ENCODE results near the gene CDT1.
"Not testable (repeated sequence)": the region's sequence is repeated elsewhere in the genome, so short reads cannot be mapped to it uniquely, and the experiment has no call there.

Gene CDT1

DNA sequence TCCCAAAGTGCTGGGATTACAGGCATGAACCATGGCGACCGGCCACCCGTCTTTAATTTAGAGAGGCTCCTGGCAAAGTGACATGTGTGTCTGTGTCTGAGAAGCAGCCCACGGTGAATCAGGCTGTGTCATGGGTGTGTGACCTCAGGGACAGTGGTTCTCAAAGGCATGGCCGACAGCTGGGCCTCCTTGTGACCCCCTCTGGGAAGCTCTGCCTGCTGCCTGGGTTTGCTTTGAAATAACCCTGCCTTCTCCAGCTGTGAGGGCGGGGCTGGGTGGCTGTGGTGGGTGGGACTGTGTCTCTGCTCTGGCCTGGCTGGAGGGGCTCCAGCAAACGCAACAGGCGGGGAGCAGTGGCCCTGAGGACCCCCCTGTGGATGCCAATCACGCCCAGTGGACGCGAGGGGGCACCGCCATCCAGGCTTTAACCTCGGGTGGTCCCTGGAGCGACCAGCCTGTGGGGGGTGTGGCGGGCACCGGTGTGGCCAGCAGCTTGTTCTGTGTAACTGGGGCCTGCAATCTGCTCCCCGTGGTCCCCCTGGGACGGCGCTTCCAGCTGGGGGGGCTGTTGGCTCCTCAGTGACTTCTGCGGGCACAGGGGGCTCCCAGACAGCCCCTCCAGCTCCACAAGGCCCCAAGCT, 16.9 kb downstream of the CDT1 start:
- no peak for DNase-seq

DNA sequence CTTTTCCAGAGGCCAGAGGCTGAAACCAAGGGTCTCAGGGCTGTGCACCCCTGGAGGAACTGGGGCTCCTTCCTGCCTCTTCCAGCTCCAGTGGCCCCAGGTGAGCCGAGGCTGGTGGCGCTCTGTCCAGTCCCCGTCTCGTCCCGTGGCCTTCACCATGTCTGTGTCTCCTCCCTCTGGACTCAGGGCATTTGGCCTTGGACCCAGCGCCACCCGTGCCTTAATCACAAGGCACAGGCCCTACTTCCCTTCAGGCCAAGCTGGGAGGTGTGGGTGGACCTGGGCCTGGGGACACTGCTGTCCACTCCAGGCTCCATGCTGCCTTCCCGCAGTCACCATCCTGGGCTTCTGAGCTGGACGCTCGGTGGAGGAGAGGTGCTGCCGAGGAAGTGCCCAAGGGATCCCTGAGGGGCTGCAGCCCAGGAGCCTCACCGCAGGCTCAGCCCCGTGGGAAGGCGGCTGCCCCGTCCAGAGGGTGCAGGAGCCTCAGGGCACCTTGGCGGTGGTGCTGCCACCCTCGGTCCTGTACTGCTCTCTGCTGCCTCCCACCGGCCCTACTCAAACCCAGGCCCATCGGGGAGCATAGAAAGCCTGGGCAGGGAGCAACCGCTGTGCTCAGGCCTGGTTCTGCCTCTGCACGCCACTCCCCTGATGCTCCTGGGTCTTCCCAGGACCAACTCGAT, 17.7 kb downstream of the CDT1 start:
- no peak for DNase-seq

DNA sequence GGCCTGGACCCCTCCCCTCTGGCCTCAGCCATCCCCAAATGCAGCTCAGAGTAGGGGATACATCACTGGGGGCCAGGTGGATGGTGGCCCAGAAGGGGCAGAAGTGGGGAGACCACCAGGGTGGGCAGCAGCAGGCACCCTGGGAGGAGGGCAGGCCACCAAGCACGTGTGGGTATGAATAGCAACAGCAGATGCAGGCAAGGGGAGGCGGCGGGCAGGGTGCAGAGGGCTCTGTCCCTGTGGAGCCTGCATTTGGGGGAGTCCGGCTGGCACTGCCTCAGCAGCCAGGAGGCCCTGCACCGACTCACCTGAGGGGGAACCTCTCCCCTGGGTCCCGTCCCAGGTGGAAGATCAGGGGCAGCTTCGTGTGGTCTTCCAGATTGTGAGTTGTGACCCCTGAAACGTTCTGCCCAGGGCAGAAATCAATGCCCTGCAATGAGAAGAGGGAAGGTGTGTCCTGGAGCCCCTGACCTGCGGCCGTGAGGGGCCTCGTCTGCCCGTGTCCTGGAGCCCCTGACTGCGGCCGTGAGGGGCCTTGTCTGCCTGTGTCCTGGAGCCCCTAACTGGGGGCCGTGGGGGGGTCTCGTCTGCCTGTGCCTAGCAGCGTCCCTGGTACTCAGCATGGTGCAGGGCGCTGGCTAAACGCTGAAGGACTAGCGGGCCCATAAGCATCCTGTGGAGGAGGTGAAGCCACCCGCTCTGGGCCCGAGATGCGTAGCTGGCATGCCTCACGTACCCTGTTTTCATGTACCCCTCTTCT, 18.9 kb downstream of the CDT1 start:
- no peak for DNase-seq

DNA sequence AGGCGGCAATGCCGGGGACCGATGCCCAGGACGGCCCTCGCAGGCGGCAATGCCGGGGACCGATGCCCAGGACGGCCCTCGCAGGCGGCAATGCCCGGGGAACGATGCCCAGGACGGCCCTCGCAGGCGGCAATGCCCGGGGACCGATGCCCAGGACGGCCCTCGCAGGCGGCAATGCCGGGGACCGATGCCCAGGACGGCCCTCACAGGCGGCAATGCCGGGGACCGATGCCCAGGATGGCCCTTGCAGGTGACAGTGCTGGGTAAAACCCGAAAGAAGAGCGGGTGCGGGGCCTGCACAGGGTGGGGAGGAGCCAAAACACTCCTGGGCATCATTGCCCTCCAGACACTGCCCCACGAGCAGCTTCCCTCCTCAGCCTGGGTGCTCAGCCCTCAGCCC, 20.1 kb downstream of the CDT1 start:
- not testable (repeated sequence) for DNase-seq

DNA sequence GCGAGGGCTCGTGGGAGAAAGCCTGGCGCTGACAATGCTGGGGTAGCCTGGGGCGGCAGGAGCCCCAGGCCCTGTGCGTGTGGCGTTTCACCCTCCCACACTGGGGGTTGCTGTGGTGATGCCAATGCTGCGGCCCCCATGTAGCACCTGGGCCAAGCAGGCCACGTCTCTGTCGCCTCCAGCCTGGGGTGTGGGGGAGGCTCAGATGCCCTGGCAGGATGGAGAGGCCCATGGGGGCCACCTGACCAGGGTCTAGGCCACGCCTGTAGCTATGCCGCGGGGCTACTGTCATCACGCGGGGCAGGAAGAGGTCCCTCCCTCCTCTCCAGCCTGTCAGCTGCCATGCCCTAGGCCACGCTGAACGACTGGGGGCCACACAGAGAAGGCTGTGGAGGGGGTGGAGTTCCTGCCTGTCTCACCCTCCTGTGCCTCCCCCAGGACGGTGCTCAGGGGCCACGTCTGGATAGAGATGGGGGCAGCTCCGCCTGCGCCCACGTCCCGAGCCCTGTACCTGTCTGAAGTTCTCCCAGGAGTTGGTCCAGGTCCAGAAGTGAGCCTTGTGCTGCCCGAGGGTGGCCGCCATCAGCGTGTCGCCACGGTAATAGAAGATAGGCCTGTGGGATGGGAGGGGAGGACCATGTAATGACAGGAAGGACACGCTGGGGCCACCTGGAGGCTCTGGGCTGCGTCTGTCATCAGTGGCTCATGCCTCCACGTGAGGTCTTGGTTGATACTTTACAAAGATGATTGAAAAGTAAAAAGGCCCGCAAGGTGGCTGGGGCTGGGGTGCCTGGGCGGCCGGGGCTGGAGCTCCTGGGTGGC, 20.9 kb downstream of the CDT1 start:
- DNase-seq = no peak

DNA sequence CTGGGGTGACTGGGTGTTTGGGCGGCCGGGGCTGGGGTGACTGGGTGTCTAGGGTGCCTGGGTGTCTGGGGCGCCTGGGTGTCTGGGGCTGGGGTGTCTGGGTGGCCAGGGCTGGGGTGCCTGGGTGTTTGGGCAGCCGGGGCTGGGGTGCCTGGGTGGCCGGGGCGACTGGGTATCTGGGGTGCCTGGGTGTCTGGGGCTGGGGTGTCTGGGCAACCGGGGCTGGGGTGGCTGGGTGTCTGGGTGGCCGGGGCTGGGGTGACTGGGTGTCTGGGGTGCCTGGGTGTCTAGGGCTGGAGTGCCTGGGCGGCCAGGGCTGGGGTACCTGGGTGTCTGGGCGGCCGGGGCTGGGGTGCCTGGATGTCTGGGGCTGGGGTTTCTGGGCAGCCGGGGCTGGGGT, 21.6 kb downstream of the CDT1 start:
- no peak for DNase-seq

DNA sequence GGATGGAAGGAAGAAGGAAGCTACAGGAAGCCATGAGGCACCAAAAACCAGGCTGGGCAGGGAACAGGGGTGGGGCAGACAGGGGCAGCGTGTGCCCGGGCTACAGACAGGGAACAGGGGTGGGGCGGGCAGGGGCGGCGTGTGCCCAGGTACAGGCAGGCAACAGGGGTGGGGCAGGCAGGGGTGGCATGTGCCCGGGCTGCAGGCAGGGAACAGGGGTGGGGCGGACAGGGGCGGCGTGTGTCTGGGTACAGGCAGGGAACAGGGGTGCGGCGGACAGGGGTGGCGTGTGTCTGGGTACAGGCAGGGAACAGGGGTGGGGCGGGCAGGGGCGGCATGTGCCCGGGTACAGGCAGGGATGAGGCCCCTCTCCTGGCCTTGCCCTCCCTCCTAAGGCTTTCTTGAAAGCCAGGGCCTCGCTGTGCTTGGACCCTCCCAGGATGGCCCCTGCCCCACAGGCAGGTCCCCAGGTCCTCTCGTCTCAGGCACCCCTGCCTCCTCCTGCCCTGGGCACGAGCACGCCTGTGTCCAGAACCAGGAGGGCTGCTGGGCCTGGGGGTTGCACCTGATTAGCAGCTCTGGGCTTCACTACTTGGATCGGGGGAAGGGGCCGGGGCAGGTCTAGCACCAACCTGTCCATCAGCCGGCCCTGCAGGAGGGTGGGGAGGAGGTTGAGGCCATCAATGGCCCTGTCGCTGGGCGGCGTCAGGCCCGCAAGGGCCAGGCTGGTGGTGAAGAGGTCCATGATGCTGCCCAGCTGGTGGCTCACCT, 22.7 kb downstream of the CDT1 start:
- DNase-seq = no peak

DNA sequence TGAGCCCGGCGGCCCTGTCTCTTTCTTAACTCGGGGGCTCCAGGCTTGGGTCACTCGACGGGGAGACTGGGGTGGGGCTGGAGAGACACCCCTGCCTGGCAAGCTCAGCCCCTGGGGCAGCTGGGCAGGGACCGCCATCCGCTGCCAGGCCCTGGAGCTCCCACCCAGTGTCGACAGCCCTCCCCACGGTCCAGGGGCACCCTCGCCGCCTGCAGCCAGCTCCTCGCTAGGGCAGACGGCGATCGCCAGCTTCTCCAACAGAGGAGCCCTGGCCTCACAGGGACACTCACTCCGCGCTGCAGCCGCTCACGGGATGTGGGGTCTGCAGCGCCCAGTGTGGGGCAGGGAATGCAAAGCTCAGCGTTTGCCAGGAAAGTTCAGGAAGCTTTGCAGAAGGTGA, 24.1 kb downstream of the CDT1 start:
- no peak for DNase-seq

DNA sequence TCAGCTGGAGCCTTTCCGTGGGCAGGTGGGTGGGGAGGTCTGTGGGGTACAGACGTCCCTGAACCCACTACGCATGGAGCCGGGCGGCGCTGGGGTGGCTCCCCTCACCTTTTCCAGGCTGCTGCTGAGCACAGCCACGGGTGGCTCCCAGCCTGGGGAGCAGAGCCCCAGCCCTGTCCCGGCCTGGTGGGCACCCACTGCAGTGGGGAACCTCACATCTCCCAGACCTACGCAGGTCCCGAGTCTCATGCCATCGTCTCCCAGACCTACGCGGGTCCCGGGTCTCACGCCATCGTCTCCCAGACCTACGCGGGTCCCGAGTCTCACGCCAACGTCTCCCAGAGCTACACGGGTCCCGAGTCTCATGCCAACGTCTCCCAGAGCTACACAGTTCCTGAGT, 25.1 kb downstream of the CDT1 start:
- no peak for DNase-seq

DNA sequence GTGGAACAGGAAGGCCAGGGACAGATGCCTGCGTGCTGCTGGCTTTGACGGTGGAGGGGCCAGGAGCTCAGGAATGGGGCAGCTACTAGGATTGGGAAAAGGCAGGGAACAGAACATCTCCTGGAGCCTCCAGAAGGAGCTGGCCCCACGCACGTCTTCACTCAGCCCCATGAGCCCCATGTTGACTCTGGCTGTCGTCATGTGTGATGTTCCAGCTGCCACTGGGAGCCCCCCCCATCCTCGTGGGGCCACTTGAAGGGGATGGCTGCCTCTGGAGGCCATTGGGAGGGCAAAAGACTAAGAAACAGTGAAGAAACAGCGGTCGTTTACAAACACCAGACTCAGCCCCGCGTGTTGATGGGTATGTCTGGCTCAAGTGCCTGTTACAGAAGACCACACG, 26.7 kb downstream of the CDT1 start:
- DNase-seq = no peak

DNA sequence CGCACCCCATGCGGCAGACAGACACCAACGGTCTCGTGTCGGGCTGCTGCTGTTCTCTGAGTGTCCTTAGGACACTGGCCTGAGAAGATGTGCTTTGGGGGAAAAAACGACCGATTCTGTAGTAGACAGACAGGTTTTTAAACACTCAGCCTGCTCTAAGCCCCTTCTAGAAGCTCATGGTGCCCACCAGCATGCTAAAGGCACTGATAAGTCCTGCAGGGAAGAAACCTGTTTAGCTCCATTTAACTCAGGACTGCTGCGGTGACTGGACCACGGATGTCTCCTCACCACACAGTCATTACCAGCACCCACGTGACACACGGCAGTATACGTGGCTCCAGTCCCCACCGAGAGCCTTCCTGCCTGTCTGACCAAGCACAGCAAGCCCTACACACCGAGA, 27.2 kb downstream of the CDT1 start:
- DNase-seq = no peak

DNA sequence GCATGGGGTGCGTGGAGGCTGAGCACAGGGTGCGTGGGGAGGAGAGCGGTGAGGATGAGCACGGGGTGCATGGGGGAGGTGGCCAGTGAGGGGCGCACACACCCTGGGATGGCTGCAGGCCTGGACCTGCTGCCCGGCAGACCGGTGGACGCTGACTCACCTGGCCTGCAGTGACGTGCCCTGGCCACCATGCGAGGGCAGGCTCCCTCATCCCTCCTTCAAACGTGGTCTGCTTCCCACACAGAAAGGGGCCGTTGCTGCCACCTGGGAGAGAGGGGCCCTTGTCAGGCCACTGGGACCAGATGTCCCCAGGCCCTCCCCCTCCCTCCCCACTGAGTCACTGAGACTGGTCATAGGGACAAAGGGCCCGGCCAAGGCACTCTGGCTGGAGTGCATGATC, 28.2 kb downstream of the CDT1 start:
- DNase-seq = no peak

DNA sequence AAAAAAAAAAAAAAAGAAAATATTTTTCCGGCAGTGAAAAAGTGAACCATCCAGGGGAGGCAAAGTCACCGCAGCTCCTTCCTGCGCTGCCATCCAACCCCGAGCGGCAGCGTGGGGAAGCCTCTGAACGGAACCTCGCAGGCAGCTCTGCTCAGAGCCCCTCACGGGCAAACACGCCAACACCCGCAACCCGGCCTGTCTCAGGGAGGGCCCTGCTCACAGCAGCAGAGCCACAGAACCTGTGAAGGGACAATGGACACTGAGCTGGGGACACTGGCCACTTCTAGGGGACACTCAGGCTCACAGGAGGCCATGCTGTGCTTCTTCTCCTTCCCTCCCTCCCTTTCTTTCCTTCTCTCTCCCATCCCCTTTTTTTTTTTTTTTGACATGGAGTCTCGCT, 29.5 kb downstream of the CDT1 start:
- DNase-seq = no peak

DNA sequence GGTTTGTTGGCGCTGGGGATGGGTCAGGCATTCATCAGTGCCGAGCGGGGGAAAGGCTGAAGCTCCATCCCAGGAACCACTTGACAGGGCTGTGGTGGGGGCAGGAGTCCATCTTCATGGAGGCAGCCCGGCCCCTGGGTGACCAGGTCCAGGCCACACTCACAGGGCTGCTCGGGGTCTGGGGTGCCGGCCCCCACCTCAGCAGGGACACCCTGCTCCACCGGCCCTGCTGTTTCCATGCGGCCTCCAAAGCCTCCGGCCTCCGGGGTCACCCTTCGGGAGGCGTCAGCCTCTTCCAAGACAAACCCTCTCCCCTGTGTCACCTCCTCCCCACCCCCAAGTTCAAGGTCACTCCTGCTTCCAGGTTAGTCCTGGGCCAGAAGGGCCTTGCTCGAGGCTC, 31.1 kb downstream of the CDT1 start:
- no peak for DNase-seq

DNA sequence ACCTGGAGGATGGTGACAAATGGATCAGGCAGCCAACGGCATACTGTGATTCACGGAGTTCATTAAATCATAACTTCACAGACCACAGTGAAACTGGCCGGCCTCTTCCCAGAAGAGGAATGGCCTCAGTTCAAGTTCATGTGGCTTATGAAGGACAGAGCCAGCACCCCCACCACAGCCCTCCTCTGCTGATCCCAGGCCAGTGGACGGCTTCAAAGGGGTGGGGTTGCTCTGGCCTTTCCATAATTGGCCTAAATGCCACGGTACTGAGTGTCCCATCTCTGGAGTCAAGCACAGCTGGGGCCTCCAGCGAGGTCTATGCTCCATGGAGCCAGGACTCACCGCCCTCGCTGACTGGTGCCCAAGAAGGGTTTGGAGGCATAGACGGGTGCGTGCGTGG, 31.8 kb downstream of the CDT1 start:
- no peak for DNase-seq

DNA sequence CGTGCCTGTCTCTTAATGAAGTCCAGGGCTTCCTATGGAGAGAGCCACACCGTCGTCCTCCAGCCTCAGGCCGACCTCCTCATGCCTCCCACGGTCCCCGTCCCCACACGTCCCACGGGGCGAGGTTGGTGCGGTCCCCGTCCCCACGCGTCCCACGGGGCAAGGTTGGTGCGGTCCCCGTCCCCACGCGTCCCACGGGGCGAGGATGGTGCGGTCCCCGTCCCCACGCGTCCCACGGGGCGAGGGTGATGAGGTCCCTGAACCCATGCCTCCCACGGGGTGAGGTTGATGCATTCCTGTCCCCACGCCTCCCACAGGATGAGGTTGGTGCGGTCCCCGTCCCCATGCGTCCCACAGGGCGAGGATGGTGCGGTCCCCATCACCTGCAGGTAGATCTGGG, 32.2 kb downstream of the CDT1 start:
- no peak for DNase-seq

DNA sequence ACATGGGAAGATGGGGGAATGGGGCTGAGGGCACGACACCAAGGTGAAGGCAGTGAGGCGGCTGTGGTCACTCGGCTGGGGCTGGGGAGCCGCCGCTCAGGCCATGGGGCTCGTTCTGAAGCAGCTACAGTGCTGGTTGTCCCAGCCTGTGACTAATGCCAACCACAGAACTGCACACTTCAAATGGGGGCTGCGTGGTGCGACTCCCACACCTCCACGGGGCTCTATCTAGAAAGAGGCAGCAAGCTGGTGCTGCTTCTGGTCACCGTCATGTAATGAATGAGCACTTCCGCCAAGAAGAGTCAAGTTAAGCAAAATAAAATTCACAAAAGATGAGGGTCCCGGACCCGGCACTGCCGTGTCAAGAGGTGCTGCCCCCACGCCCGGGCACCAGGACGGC, 33.2 kb downstream of the CDT1 start:
- DNase-seq = no peak

DNA sequence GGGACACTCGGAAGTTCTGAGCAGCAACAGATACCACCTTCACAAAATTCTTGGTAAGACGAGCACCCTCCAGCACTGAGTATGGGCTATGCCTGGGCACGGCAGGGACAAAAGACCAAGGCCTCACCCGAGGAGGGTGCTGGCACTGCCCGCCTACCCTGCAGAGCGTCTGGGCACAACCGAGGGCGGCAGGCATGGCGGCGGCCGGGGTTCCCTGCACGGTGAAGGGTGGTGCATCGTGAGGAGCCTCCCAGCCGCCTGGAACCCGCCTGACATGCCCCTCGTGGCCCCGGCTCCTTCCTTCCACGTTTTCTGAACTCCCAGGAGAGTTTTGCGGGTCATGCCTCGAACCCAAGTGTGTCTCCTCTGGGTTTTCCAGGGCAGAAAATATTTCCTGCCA, 34.2 kb downstream of the CDT1 start:
- no peak for DNase-seq

DNA sequence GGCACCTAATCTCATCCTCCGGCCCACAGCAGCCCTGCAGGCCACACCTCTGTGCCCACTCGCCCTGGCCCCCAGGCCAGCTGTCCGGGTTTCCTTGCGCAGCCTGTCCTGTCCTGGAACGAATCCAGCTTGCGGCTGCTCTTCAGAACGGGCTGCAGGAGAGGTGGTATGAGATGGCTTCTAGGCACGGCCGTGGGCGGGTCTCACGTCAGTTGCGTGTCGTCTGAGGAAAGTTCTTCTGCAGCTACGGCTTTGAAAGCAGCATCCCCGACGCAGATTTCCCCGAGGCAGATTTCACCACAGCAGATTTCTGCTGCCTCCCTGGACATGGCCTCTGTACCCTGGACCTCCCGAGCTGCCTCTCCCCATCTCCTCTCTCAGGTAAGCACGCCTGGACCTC, 35.0 kb downstream of the CDT1 start:
- no peak for DNase-seq

DNA sequence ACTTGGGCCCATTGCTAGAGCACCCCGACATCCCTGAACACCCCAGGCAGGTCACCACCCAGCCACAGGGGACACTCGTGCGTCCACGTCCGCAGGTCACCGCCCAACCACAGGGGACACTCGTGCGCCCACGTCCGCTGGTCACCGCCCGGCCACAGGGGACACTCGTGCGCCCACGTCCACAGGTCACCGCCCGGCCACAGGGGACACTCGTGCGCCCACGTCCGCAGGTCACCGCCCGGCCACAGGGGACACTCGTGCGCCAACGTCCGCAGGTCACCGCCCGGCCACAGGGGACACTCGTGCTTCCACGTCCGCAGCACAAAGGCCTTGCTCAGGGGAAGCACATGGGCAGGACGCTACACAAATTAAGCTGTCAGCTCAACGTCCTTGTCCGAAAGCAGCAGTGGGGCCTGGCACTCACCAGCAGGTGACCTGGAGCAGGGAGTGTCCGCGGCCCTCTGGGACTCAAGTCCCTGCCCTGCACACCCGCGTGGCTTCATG, 35.5 kb downstream of the CDT1 start:
- DNase-seq = no peak

DNA sequence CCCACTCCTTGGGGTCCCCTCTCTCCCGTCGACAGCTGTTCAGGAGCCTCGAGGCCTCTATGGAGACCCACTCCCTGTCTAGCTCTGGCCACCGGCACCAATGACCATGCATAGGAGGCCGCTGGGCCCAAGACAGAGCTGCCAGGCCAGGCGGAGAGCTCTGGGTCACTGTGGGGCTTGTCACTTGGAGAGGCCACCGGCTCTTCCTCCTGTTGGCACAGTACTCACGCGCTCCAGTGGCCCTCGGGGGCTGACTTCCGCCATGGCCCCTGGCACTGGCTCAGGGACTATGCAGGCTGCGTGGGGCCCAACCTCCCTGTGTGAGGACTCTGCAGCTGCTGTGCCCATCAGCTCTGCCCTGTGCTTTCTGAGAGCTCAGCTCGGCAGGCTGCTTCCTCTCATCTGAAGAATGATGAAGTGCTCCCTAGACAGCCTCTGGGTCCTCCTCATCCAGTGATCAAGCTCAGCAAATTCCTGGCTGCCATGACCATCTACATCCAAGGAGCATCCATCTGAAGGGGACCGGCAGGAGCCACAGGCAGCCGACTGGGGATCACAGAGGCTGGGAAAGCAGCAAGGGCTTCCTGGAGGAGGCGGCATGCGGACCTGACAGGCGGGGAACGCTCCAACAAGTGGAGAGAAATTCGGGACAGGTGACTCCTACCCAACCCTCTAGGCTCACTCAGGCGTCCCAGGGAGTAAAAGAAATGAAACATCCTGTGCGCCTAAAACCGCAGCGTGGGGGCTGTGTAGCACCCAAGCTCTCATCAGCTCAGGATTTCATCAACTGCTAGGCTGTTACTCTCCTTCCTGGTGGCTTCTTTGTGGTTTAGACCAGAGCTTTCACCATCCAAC, 36.4 kb downstream of the CDT1 start:
- no peak for DNase-seq

Measured in NCI-H1436 (cell line).